Measurements from ENCODE around the gene SHKBP1. TPM values are rescaled to one million over a fixed set of nuclear protein-coding genes. Genes with fewer than 3 reads are reported as not detected.

SHKBP1 gene
- total and polyA plus RNA-seq, 9 of the 15 experiments (the other 6 are each of a cell fraction or from before 2014, with no cell fraction given): 1.2 to 58.1 (median 22.3) TPM

DNA sequence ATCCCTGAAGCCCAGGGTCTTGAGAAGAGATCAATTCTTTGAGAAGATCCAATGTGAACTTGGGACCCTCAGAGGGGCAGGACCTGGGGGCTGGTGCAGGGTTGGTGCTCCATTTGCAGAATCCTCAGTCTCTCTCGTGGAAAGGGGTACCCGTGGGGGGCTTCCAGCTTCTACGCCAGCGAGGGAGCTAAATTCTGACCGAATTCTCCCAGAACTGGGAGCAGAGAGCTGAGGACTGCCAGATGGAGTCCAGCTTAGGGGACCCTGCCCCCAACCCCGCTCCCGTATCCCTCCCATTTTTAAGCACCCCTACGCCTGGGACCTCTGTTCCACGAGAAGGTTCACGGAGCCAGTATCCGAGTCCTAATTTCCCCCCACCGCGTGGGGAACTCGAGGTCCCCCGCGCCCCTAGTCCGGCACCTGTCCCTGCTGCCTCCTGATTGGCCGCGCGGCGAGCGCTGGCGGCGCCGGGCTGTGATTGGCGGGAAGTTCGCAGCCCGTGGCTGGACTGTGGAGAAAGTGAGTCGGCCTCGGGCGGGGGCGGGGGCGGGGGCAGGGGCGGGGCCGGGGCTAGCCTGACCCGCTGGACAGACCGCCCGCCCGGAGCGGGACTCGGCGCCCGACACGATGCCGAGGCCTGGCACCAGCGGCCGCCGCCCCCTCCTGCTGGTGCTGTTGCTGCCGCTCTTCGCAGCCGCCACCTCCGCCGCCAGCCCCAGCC, 20.1 kb downstream of the SHKBP1 start (continued):
- no peak for TF ChIP-seq PTRF (tag; IDR thresholded peaks at IDR 0.05)
- TF ChIP-seq POLR2G (IDR thresholded peaks at IDR 0.05; ENCODE audit: low read depth, low read length): peak; percentile 53; the same call in 1 of the 2 replicates
- no peak for TF ChIP-seq PHB2 (IDR thresholded peaks at IDR 0.05; ENCODE audit: low read depth)
- TF ChIP-seq, protein P1, sequence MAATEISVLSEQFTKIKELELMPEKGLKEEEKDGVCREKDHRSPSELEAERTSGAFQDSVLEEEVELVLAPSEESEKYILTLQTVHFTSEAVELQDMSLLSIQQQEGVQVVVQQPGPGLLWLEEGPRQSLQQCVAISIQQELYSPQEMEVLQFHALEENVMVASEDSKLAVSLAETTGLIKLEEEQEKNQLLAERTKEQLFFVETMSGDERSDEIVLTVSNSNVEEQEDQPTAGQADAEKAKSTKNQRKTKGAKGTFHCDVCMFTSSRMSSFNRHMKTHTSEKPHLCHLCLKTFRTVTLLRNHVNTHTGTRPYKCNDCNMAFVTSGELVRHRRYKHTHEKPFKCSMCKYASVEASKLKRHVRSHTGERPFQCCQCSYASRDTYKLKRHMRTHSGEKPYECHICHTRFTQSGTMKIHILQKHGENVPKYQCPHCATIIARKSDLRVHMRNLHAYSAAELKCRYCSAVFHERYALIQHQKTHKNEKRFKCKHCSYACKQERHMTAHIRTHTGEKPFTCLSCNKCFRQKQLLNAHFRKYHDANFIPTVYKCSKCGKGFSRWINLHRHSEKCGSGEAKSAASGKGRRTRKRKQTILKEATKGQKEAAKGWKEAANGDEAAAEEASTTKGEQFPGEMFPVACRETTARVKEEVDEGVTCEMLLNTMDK (IDR thresholded peaks at IDR 0.05; ENCODE audit: borderline replicate concordance, insufficient read depth, low read depth, low read length, poor library complexity, severe bottlenecking): no peak
- peak; percentile 57 for TF ChIP-seq KDM5B (IDR thresholded peaks at IDR 0.05; ENCODE audit: insufficient replicate concordance, low read depth, low read length)
- TF ChIP-seq ZFP36 (IDR thresholded peaks at IDR 0.05; ENCODE audit: low read depth, low read length, partially characterized antibody): no peak
- TF ChIP-seq, protein P2, sequence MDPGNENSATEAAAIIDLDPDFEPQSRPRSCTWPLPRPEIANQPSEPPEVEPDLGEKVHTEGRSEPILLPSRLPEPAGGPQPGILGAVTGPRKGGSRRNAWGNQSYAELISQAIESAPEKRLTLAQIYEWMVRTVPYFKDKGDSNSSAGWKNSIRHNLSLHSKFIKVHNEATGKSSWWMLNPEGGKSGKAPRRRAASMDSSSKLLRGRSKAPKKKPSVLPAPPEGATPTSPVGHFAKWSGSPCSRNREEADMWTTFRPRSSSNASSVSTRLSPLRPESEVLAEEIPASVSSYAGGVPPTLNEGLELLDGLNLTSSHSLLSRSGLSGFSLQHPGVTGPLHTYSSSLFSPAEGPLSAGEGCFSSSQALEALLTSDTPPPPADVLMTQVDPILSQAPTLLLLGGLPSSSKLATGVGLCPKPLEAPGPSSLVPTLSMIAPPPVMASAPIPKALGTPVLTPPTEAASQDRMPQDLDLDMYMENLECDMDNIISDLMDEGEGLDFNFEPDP (CRISPR knock-in tag; IDR thresholded peaks at IDR 0.05): no peak
- TF ChIP-seq, protein P3, sequence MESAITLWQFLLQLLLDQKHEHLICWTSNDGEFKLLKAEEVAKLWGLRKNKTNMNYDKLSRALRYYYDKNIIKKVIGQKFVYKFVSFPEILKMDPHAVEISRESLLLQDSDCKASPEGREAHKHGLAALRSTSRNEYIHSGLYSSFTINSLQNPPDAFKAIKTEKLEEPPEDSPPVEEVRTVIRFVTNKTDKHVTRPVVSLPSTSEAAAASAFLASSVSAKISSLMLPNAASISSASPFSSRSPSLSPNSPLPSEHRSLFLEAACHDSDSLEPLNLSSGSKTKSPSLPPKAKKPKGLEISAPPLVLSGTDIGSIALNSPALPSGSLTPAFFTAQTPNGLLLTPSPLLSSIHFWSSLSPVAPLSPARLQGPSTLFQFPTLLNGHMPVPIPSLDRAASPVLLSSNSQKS (CRISPR knock-in tag; IDR thresholded peaks at IDR 0.05): no peak
- no peak for TF ChIP-seq ZNF717 (CRISPR knock-in tag; IDR thresholded peaks at IDR 0.05)
- no peak for TF ChIP-seq NR2F6 (CRISPR knock-in tag; IDR thresholded peaks at IDR 0.05)
- TF ChIP-seq NR4A1 (CRISPR knock-in tag; IDR thresholded peaks at IDR 0.05): no peak
- TF ChIP-seq NR4A1 (tag; IDR thresholded peaks at IDR 0.05): 0 out of 2 replicates have a peak, but pooled peaks have one; percentile 58
- TF ChIP-seq, protein P4, sequence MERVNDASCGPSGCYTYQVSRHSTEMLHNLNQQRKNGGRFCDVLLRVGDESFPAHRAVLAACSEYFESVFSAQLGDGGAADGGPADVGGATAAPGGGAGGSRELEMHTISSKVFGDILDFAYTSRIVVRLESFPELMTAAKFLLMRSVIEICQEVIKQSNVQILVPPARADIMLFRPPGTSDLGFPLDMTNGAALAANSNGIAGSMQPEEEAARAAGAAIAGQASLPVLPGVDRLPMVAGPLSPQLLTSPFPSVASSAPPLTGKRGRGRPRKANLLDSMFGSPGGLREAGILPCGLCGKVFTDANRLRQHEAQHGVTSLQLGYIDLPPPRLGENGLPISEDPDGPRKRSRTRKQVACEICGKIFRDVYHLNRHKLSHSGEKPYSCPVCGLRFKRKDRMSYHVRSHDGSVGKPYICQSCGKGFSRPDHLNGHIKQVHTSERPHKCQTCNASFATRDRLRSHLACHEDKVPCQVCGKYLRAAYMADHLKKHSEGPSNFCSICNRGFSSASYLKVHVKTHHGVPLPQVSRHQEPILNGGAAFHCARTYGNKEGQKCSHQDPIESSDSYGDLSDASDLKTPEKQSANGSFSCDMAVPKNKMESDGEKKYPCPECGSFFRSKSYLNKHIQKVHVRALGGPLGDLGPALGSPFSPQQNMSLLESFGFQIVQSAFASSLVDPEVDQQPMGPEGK (CRISPR knock-in tag; IDR thresholded peaks at IDR 0.05; ENCODE audit: borderline replicate concordance): no peak
- no peak for TF ChIP-seq ZNF79 (CRISPR knock-in tag; IDR thresholded peaks at IDR 0.05; ENCODE audit: low read depth)
- peak; percentile 84 for TF ChIP-seq HMGN3 (IDR thresholded peaks at IDR 0.05; ENCODE audit: borderline replicate concordance, extremely low read depth, insufficient read length, low read depth, low read length)
- no peak for TF ChIP-seq ZNF830 (CRISPR knock-in tag; IDR thresholded peaks at IDR 0.05)
- TF ChIP-seq EZH2 (IDR thresholded peaks at IDR 0.05; ENCODE audit: borderline replicate concordance, low read depth, low read length): no peak
- TF ChIP-seq KAT8 (IDR thresholded peaks at IDR 0.05; ENCODE audit: low read depth): no peak
- TF ChIP-seq, protein P5, sequence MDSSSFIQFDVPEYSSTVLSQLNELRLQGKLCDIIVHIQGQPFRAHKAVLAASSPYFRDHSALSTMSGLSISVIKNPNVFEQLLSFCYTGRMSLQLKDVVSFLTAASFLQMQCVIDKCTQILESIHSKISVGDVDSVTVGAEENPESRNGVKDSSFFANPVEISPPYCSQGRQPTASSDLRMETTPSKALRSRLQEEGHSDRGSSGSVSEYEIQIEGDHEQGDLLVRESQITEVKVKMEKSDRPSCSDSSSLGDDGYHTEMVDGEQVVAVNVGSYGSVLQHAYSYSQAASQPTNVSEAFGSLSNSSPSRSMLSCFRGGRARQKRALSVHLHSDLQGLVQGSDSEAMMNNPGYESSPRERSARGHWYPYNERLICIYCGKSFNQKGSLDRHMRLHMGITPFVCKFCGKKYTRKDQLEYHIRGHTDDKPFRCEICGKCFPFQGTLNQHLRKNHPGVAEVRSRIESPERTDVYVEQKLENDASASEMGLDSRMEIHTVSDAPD (CRISPR knock-in tag; IDR thresholded peaks at IDR 0.05): no peak
- no peak for TF ChIP-seq CREBBP (IDR thresholded peaks at IDR 0.05; ENCODE audit: low read depth, low read length)

Data from K562 (cell line).